OCI-LY7 (cell line): Measurements from ENCODE around the gene GLCCI1.

Source experiments
- EZH2phosphoT487 ChIP-seq: fragments of 200-600 bp; sonication (generic); IDR thresholded peaks from 2 replicates; pipeline ENCODE4 v1.6.1; 2018; ENCODE audit warnings: low read depth, borderline replicate concordance, mild to moderate bottlenecking, mixed run types, antibody characterized with exemption, low read length, moderate library complexity, mixed read lengths
- TF ChIP-seq, protein P1 (sequence below): fragments of 200-600 bp; sonication (generic); conservative IDR thresholded peaks from 2 replicates; pipeline ENCODE4 v1.5.1; 2014; ENCODE audit warnings: mild to moderate bottlenecking, antibody characterized with exemption, low read length, moderate library complexity, mixed read lengths

DNA sequence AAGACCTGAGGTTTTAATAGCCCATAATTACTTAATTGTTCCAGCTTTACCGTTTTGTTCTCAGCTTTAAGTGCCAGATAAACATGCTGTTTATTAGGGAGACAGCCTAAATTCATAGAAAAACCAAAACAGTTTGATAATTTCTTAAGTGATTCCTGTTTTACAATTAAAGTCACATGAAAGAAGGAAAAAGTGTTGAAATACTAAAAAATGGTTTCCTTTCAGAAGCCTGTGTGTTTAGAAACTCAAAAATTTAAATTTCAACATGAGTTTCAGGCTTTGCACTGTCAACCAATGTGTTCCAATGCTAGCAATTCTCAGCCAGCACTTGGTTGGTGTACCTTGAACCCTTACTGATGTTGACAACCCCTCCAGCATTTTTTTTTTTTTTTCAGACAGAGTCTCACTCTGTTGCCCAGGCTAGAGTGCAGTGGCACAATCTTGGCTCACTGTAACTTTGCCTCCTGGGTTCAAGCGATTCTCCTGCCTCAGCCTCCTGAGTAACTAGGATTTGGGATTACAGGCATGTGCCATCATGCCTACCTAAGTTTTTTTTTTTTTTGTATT lies 158.1 kb downstream of the GLCCI1 start:
- TF ChIP-seq, protein P1, sequence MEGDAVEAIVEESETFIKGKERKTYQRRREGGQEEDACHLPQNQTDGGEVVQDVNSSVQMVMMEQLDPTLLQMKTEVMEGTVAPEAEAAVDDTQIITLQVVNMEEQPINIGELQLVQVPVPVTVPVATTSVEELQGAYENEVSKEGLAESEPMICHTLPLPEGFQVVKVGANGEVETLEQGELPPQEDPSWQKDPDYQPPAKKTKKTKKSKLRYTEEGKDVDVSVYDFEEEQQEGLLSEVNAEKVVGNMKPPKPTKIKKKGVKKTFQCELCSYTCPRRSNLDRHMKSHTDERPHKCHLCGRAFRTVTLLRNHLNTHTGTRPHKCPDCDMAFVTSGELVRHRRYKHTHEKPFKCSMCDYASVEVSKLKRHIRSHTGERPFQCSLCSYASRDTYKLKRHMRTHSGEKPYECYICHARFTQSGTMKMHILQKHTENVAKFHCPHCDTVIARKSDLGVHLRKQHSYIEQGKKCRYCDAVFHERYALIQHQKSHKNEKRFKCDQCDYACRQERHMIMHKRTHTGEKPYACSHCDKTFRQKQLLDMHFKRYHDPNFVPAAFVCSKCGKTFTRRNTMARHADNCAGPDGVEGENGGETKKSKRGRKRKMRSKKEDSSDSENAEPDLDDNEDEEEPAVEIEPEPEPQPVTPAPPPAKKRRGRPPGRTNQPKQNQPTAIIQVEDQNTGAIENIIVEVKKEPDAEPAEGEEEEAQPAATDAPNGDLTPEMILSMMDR: no peak
- no peak for TF ChIP-seq EZH2phosphoT487
